PFSK-1 (cell line): ENCODE measurements around the gene NCAPD3.

Source experiments
- FOXP2 ChIP-seq: optimal IDR thresholded peaks from 2 replicates; pipeline ENCODE3; 2011; ENCODE audit warnings: borderline replicate concordance, control low read depth, inconsistent platforms; ENCODE audit not compliant: insufficient read depth; ENCODE audit errors: extremely low read length, extremely low read depth
- POLR2AphosphoS5 ChIP-seq: IDR thresholded peaks from 2 replicates; pipeline ENCODE4 v1.6.1; 2012; ENCODE audit warnings: low read depth, mild to moderate bottlenecking, control low read depth, low read length, moderate library complexity
- SIN3A ChIP-seq: IDR thresholded peaks from 2 replicates; pipeline ENCODE4 v1.6.1; 2012; ENCODE audit warnings: mild to moderate bottlenecking, low read length, moderate library complexity, borderline replicate concordance; ENCODE audit not compliant: insufficient read depth
- TAF1 ChIP-seq: IDR thresholded peaks from 2 replicates; pipeline ENCODE4 v1.6.1; 2012; ENCODE audit warnings: low read length, control low read depth, borderline replicate concordance; ENCODE audit not compliant: insufficient read depth
- TF ChIP-seq, protein P1 (sequence below), 2 experiments: IDR thresholded peaks; 2 replicates each; pipeline versions ENCODE4 v1.6.1 to v1.8.0; 2011 to 2012; ENCODE audit warnings: low read depth in 2 of 2, low read length in 2 of 2, control low read depth in 1 of 2, inconsistent platforms in 1 of 2, mild to moderate bottlenecking in 1 of 2, moderate library complexity in 1 of 2; ENCODE audit not compliant: insufficient read depth in 1 of 2

The NCAPD3 gene

GRCh38 chr11:134132808-134133207 is 91.0 kb downstream of the NCAPD3 start:
- TF ChIP-seq SIN3A (no peak), POLR2AphosphoS5 (no peak), TAF1 (no peak), FOXP2 (no peak)
- TF ChIP-seq, protein P1, sequence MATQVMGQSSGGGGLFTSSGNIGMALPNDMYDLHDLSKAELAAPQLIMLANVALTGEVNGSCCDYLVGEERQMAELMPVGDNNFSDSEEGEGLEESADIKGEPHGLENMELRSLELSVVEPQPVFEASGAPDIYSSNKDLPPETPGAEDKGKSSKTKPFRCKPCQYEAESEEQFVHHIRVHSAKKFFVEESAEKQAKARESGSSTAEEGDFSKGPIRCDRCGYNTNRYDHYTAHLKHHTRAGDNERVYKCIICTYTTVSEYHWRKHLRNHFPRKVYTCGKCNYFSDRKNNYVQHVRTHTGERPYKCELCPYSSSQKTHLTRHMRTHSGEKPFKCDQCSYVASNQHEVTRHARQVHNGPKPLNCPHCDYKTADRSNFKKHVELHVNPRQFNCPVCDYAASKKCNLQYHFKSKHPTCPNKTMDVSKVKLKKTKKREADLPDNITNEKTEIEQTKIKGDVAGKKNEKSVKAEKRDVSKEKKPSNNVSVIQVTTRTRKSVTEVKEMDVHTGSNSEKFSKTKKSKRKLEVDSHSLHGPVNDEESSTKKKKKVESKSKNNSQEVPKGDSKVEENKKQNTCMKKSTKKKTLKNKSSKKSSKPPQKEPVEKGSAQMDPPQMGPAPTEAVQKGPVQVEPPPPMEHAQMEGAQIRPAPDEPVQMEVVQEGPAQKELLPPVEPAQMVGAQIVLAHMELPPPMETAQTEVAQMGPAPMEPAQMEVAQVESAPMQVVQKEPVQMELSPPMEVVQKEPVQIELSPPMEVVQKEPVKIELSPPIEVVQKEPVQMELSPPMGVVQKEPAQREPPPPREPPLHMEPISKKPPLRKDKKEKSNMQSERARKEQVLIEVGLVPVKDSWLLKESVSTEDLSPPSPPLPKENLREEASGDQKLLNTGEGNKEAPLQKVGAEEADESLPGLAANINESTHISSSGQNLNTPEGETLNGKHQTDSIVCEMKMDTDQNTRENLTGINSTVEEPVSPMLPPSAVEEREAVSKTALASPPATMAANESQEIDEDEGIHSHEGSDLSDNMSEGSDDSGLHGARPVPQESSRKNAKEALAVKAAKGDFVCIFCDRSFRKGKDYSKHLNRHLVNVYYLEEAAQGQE (IDR thresholded peaks at IDR 0.05; ENCODE audit: insufficient read depth in 1 of 2, low read depth in 2 of 2, low read length in 2 of 2) = no peak

GRCh38 chr11:134131628-134132244 is 92.0 kb downstream of the NCAPD3 start:
- TF ChIP-seq, protein P1 (IDR thresholded peaks at IDR 0.05; ENCODE audit: insufficient read depth in 1 of 2, low read depth in 2 of 2, low read length in 2 of 2) = no peak
- no peak for TF ChIP-seq TAF1
- no peak for TF ChIP-seq FOXP2
- no peak for TF ChIP-seq SIN3A
- no peak for TF ChIP-seq POLR2AphosphoS5

- no peak for TF ChIP-seq TAF1
- no peak for TF ChIP-seq FOXP2
- TF ChIP-seq, protein P1 (IDR thresholded peaks at IDR 0.05; ENCODE audit: insufficient read depth in 1 of 2, low read depth in 2 of 2, low read length in 2 of 2) = no peak
- TF ChIP-seq POLR2AphosphoS5 = no peak
- TF ChIP-seq SIN3A = no peak
These were observed 97.4 kb downstream of the NCAPD3 start for GRCh38 chr11:134126217-134126822.

GRCh38 chr11:134125507-134125906 is 98.3 kb downstream of the NCAPD3 start:
- TF ChIP-seq, protein P1 (IDR thresholded peaks at IDR 0.05; ENCODE audit: insufficient read depth in 1 of 2, low read depth in 2 of 2, low read length in 2 of 2) = no peak
- no peak for TF ChIP-seq TAF1
- no peak for TF ChIP-seq SIN3A
- no peak for TF ChIP-seq FOXP2
- TF ChIP-seq POLR2AphosphoS5 = no peak
